Ectodermal cell (in vitro differentiated cells): ENCODE results near the gene ANO10.
"Not testable (repeated sequence)": the region's sequence is repeated elsewhere in the genome, so short reads cannot be mapped to it uniquely, and the experiment has no call there.

Source experiments
- H3K27ac ChIP-seq: 2 replicates; pipeline ENCODE4 v1.7.0; 2013; ENCODE audit warnings: mild to moderate bottlenecking, low read depth, low read length; ENCODE audit not compliant: insufficient read depth, poor library complexity, severe bottlenecking
- H3K27me3 ChIP-seq: 2 replicates; pipeline ENCODE4 v1.7.0; 2013; ENCODE audit warnings: mild to moderate bottlenecking, low read length; ENCODE audit not compliant: insufficient read depth, control insufficient read depth, poor library complexity, severe bottlenecking
- H3K36me3 ChIP-seq: one replicate; pipeline ENCODE4 v1.7.0; 2013; ENCODE audit warnings: low read length; ENCODE audit not compliant: control insufficient read depth, insufficient read depth
- H3K4me1 ChIP-seq: one replicate; pipeline ENCODE4 v1.7.0; 2013; ENCODE audit warnings: low read length; ENCODE audit not compliant: control insufficient read depth, insufficient read depth
- H3K4me3 ChIP-seq: 2 replicates; pipeline ENCODE4 v1.7.0; 2013; ENCODE audit warnings: low read depth, low read length, control low read depth; ENCODE audit not compliant: insufficient read depth
- H3K9me3 ChIP-seq: 2 replicates; pipeline ENCODE4 v1.7.0; 2013; ENCODE audit warnings: mild to moderate bottlenecking, low read length, moderate library complexity; ENCODE audit not compliant: control insufficient read depth
- WGBS, 2 experiments: methylation state at CpG; one replicate each; pipeline ENCODE4 v1.1.7; 2013; ENCODE audit warnings: missing lambda C conversion rate in 2 of 2; 5-methylcytosine and 5-hydroxymethylcytosine counted together

ANO10 gene

DNA sequence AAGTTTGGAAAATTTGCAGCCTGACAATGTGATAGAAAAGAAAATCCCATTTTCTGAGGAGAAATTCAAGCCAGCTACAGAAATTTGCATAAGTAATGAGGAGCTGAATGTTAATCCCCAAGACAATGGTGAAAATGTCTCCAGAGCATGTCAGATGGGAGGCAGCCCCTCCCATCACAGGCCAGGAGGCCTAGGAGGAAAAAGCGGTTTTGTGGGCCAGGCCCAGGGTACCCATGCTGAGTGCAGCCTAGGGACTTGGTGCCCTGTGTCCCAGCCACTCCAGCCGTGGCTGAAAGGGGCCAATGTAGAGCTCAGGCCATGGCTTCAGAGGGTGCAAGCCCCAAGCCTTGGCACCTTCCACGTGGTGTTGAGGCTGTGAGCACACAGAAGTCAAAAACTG is 159.2 kb downstream of the ANO10 start:
- H3K4me1 ChIP-seq, H3K9me3 ChIP-seq, H3K27me3 ChIP-seq, H3K4me3 ChIP-seq, H3K27ac ChIP-seq, H3K36me3 ChIP-seq: not testable (repeated sequence)
- 94 to 95% methylated on average over 3 of the region's 3 CpGs for WGBS, 2 experiments

DNA sequence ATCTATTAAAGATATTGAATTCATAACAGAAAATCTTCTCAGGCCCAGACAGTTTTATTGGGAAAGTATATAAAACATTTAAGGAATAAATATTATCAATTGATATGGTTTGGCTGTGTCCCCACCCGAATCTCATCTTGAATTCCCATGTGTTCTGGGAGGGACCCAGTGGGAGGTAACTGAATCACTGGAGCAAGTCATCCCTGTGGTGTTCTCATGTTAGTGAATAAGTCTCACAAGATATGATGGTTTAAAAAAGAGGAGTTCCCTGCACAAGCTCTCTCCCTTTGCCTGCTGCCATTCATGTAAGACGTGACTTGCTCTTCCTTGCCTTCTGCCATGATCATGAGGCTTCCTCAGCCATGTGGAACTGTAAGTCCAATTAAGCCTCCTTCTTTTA is 160.5 kb downstream of the ANO10 start:
- WGBS, 2 experiments, result 92 to 95% methylated on average over 2 of the region's 2 CpGs
- H3K27me3 ChIP-seq, result no peaks in the 10 kb centered on the region
- no peak overlapping the region for H3K4me3 ChIP-seq
- H3K36me3 ChIP-seq, result no peaks in the 10 kb centered on the region
- no peaks in the 10 kb centered on the region for H3K4me1 ChIP-seq
- no peak overlapping the region for H3K27ac ChIP-seq
- no peaks in the 10 kb centered on the region for H3K9me3 ChIP-seq

DNA sequence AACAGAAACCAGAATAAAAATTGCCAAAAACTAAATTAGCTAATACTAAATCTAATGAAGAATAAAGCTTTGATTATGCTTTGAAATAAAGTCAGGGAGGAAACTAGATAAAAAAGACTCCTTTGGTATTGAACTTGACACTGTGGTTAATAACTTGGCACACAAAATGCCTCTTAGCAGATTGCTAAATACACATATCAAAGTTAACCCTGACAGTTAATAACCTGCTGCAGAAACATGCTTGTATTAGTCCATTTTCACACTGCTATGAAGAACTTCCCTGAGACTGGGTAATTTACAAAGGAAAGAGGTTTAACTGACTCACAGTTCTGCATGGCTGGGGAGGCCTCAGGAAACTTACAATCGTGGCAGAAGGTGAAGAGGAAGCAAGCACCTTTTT is 164.8 kb downstream of the ANO10 start:
- H3K9me3 ChIP-seq, H3K4me3 ChIP-seq, H3K27ac ChIP-seq, H3K4me1 ChIP-seq, H3K36me3 ChIP-seq, H3K27me3 ChIP-seq: not testable (repeated sequence)
- 85 to 95% methylated on average over 1 of the region's 1 CpG for WGBS, 2 experiments

DNA sequence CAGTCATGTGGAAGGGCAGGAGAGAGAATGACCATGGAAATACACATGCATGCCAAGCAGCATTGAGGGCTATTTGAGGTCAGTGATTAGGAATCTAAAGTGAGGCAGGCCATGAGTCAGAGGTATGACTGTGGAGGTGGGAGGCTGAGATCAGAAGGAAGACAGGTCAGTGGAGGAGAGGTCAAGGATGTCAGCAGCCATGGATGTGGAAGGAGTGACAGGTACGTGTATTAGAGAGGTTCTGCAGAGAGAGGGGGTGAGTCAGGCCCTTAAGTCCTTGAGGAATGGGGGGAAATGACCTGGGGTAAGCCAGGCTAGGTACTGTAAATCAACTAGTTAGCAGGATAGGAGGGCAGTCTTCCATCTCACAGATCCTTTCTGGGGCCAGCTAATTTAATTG is 166.6 kb downstream of the ANO10 start:
- 81 to 87% methylated on average over 1 of the region's 1 CpG for WGBS, 2 experiments
- H3K9me3 ChIP-seq, result no peaks in the 10 kb centered on the region
- H3K27ac ChIP-seq, result no peak overlapping the region
- H3K27me3 ChIP-seq, result no peaks in the 10 kb centered on the region
- H3K4me1 ChIP-seq, result no peaks in the 10 kb centered on the region
- no peaks in the 10 kb centered on the region for H3K36me3 ChIP-seq
- H3K4me3 ChIP-seq, result no peak overlapping the region

DNA sequence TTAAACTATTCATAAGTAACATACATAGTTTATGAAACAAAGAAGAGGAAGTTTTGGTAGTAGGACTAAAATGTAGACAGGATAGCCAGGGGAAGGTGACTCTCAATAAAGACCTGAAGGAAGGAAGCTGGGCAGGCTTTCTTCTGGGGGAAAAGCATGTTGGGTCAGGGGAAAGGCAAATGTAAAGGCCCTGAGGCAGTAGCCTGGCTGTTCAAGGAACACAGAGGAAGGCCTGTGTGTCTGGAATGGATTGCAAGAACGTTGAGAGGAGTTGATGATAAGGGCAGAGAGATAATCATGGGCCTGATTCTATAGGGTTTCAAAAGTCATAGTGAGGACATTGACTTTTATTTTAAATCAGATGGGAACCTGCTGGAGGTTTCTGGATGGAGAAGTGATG is 167.8 kb downstream of the ANO10 start:
- no peaks in the 10 kb centered on the region for H3K27me3 ChIP-seq
- H3K4me1 ChIP-seq, result no peaks in the 10 kb centered on the region
- H3K36me3 ChIP-seq, result no peaks in the 10 kb centered on the region
- H3K9me3 ChIP-seq, result no peaks in the 10 kb centered on the region
- 82 to 89% methylated on average over 1 of the region's 1 CpG for WGBS, 2 experiments
- H3K4me3 ChIP-seq, result no peak overlapping the region
- H3K27ac ChIP-seq, result no peak overlapping the region

DNA sequence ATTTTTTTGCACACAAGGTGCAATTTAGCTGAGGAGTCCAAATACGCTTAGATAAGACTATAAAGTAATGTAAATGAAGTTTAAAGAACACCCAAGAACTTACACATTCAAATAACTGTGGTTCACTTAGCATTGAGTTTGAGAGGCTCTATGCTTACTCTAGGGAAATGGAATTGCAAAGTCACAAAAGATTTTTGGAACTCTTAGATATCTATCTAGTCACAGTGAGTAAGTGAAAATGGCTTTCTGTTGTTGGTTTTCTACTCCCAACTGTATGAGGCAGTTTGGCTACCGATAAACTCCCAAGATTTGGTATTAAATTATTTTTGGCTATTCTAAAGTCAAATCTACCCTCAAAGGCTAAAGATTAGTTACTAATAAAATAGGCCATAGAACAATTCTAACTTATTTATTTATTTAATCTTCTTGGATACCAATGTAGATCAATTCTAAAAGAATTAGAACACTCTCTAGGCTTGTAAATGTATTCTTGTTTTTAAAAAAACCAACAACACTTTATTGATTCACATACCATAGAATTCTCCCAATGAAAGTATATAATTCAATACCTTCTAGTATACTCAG is 170.0 kb downstream of the ANO10 start:
- Histone ChIP-seq H3K4me3 (no peak overlapping the region), H3K27ac (no peak overlapping the region), H3K4me1 (no peaks in the 10 kb centered on the region), H3K36me3 (no peaks in the 10 kb centered on the region), H3K9me3 (no peaks in the 10 kb centered on the region), H3K27me3 (no peaks in the 10 kb centered on the region)
- WGBS, 2 experiments, result no CpG with 5 or more reads among the region's 2 CpGs

DNA sequence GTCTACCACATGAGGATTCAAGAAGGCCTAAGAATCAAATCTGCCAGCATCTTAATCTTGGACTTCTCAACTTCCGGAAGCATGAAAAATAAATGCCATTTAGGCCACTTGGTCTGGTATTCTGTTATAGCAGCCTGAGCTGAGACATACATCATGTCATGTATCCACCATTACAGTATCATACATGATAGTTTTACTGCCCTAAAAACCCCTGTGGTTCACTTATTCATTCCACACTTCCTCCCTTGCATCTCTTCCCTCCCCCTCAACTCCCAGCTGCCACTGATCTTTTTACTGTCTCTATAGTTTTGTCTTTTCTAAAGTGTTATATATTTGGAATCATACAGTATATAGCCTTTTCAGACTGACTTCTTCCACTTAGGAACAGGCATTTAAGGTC is 173.7 kb downstream of the ANO10 start:
- H3K4me1 ChIP-seq, result no peaks in the 10 kb centered on the region
- 94 to 95% methylated on average over 1 of the region's 1 CpG for WGBS, 2 experiments

DNA sequence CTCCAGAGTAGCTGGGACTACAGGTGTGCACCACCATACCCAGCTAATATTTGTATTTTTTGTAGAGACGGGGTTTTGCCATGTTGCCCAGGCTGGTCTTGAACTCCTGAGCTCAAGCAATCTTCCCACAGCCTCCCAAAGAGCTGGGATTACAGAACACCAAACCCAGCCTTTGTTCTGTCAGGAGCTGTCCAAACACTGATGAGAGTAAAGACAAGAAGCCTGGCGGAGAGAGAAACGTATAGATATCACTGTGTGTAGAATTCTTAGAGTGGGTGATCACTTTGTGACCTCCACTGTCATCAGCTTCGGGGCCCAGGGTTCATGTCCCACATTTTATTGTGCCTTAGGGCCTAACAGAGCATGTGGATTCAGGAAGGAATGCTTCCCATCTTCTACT is 176.0 kb downstream of the ANO10 start:
- WGBS, 2 experiments, result 80 to 81% methylated on average over 4 of the region's 4 CpGs
- Histone ChIP-seq H3K4me3 (no peak overlapping the region), H3K9me3 (no peaks in the 10 kb centered on the region), H3K27me3 (no peaks in the 10 kb centered on the region), H3K27ac (no peak overlapping the region), H3K4me1 (no peaks in the 10 kb centered on the region), H3K36me3 (no peaks in the 10 kb centered on the region)

More for the DNA sequence above, 173.7 kb downstream of the ANO10 start:
- Histone ChIP-seq H3K36me3 (no peaks in the 10 kb centered on the region), H3K4me3 (no peak overlapping the region), H3K27ac (no peak overlapping the region), H3K27me3 (no peaks in the 10 kb centered on the region), H3K9me3 (no peaks in the 10 kb centered on the region)

DNA sequence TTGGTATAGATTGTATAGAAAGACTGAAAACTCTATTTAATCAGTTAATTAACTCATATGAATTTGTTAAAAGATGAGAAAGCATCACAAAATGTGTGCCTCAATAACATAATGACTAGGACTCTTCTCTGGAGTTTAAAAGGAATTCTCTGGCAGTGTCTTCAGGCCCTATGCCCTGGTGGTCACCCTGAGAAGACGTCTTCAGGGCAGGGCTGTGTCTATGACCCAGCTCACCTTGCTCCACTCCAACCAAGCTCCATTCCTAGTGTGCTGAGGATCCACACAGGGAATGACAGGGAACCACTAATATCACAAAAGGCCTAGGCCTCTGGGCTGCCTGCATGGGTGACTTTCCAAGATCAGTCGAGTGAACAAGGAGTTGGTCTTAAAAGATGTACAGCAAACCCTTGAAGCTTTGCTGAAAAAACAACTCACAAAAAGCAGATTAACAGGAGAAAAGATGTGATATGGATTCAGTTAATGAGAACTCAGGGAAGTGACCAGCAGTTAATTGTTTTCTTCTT is 178.9 kb downstream of the ANO10 start:
- WGBS, 2 experiments, result 95 to 96% methylated on average over 2 of the region's 2 CpGs
- Histone ChIP-seq H3K4me3 (no peak overlapping the region), H3K9me3 (no peaks in the 10 kb centered on the region), H3K27ac (no peak overlapping the region), H3K36me3 (no peaks in the 10 kb centered on the region), H3K4me1 (no peaks in the 10 kb centered on the region), H3K27me3 (no peaks in the 10 kb centered on the region)

DNA sequence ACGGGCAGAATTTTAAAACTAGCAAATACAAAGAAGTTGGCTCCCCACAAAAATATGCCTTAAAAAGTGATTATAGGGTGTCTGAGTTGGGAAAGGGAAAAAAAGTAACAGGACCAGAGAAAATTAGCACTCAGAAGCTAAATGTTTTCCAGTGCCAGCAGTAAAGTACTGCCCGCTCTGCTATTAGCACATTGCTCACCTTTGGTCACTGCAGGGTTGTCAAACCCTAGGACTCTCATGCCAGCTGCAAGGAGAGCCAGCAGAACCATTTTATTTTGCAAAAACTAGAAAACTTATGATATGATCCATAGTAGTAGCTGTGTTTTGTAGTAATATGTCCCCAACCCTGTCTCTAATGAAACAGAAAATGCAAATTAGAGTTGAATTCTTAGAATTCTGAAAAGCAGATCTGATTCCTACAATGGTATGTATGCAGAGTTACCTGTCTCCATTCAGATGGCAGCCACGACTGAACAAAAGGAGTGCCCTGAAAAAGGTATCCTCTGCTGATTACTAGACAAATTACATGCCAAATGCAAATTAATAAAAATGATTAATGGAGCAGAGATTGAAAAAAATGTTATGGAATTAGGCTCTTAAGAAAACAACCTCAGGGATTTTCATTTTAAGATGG is 185.2 kb downstream of the ANO10 start:
- H3K36me3 ChIP-seq, result no peaks in the 10 kb centered on the region
- no peaks in the 10 kb centered on the region for H3K27me3 ChIP-seq
- 68 to 97% methylated on average over 1 to 3 of the region's 3 CpGs for WGBS, 2 experiments
- H3K4me3 ChIP-seq, result no peak overlapping the region
- no peaks in the 10 kb centered on the region for H3K9me3 ChIP-seq
- H3K27ac ChIP-seq, result no peak overlapping the region
- H3K4me1 ChIP-seq, result no peaks in the 10 kb centered on the region
